ENCODE data around the gene PPP1R12C.

PPP1R12C gene

DNA sequence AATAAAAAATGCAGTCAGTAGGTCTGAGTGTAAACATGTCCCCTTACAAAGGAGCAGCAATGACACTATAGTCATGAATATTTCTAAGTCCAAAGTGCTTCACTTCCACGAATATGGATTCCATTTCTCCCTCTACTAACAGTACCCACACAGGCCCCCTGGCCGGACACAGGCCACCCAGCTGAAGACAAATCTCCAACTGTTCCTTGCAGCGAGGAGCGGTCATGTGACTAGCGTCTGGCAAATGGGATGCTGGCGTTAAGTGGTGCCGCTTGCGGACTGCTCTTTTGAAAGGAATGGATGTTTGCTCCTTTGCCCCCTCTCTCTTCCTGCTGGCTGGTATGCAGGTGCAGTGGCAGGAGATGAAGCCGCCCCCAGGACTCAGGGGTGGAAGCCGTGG lies 16.2 kb downstream of the PPP1R12C start:
- Histone ChIP-seq H3K9me3 (replicated peaks; ENCODE audit: low read length) (peaks cover 5% of the 10 kb centered on the region), H3K4me1 (ENCODE audit: control insufficient read depth, insufficient read depth, low read length) (no peaks in the 10 kb centered on the region), H3K9ac (ENCODE audit: low read depth, low read length) (no peak overlapping the region), H3K4me2 (ENCODE audit: low read length) (no peak overlapping the region), H3K4me3 (ENCODE audit: low read length) (no peak overlapping the region), H3K27me3 (ENCODE audit: control insufficient read depth, insufficient read depth, low read length) (no peaks in the 10 kb centered on the region), H3K36me3 (ENCODE audit: insufficient read depth, low read length) (peaks cover 43% of the 10 kb centered on the region)

DNA sequence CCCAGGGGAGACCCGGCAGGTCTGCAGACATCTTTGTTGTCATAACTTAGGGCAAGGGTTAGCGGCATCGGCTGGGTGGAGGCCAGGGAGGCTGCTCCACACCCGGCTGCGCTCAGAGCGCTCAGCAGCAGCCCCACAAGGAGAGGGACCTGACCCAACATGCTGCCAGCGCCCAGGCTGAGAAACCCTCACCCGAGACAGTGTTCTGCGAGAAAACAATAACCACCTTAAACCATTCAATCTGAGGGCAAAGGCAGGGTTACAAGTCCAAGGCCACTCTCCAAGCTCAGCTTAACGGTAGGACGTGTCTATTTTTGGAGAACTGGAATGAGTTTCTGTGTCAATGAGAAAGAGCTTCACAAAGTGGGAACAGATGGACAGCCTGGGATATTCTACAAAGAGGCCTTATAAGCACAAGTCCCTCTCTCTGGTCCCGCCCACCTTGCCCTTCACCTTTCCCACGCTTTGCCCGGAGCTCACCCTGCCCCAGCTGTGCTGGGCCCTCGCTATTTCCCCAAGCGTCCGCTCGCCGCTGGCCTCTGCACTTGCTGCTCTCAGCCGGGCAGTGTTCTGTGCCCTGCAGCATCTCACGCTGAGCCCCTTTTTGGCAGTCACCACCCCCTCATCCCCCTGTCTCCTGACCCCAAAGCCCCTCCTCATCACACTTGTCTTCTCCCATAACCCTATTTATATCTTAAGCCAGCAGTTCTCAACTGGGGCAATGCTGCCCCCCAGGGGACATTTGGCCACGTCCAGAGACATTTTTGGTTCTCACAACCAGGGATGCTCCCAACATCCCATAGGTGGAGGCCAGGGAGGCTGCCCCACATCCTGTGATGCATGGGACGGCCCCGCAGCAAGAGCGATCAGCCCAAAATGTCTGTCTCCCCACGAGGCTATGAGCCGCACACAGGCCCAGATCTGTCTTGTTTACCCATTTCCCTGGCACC lies 17.6 kb downstream of the PPP1R12C start:
- no peaks in the 10 kb centered on the region for H3K27me3 ChIP-seq (ENCODE audit: control insufficient read depth, insufficient read depth, low read length)
- H3K9ac ChIP-seq (ENCODE audit: low read depth, low read length): no peak overlapping the region
- H3K4me1 ChIP-seq (ENCODE audit: control insufficient read depth, insufficient read depth, low read length): no peaks in the 10 kb centered on the region
- no peak overlapping the region for H3K4me2 ChIP-seq (ENCODE audit: low read length)
- peaks cover 5% of the 10 kb centered on the region for H3K9me3 ChIP-seq (replicated peaks; ENCODE audit: low read length)
- peaks cover 50% of the 10 kb centered on the region for H3K36me3 ChIP-seq (ENCODE audit: insufficient read depth, low read length)
- H3K4me3 ChIP-seq (ENCODE audit: low read length): no peak overlapping the region

DNA sequence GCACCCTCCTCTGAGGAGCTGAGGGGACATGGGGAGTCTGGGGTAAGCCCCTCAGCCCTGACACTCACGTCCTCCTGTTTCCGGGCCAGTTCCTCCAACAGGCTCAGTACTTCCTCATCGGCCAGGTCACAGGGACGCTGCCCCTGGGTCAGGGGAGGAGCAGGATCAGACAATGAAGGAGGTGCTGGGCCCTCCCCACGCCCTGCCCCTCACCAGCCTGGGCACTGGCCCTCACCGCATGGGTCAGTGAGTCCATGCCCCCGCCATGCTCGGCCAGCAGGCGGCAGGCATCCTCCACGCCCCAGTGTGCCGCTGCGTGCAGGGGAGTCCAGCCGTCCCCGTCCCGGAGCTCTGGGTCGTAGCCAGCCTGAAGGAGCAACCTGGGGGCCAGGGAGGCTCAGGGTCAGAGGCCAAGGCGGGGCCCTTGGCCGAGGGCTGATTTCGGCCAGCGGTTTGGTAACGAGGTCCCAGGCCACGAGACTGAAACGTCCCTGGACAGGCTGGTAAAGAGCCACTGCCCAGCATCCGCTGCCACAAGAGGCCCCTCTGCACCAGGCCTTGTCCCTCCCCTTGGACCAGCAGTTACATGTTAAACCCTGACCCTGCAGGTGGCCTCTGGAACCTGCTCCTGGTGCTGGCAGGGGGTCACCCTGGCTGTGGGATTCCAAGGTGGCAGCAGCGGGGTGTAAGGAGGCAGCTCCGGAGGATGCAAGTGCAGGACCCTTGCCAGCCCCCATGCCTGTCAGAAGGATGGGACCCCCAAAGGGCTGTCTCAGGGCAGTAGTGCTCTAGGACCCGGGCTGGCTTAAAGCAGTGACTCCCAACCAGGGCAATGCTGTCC lies 18.5 kb downstream of the PPP1R12C start:
- Histone ChIP-seq H3K27me3 (ENCODE audit: control insufficient read depth, insufficient read depth, low read length) (no peaks in the 10 kb centered on the region), H3K4me3 (ENCODE audit: low read length) (no peak overlapping the region), H3K4me2 (ENCODE audit: low read length) (no peak overlapping the region), H3K4me1 (ENCODE audit: control insufficient read depth, insufficient read depth, low read length) (no peaks in the 10 kb centered on the region), H3K9me3 (replicated peaks; ENCODE audit: low read length) (peaks cover 5% of the 10 kb centered on the region), H3K36me3 (ENCODE audit: insufficient read depth, low read length) (peaks cover 56% of the 10 kb centered on the region), H3K9ac (ENCODE audit: low read depth, low read length) (no peak overlapping the region)

DNA sequence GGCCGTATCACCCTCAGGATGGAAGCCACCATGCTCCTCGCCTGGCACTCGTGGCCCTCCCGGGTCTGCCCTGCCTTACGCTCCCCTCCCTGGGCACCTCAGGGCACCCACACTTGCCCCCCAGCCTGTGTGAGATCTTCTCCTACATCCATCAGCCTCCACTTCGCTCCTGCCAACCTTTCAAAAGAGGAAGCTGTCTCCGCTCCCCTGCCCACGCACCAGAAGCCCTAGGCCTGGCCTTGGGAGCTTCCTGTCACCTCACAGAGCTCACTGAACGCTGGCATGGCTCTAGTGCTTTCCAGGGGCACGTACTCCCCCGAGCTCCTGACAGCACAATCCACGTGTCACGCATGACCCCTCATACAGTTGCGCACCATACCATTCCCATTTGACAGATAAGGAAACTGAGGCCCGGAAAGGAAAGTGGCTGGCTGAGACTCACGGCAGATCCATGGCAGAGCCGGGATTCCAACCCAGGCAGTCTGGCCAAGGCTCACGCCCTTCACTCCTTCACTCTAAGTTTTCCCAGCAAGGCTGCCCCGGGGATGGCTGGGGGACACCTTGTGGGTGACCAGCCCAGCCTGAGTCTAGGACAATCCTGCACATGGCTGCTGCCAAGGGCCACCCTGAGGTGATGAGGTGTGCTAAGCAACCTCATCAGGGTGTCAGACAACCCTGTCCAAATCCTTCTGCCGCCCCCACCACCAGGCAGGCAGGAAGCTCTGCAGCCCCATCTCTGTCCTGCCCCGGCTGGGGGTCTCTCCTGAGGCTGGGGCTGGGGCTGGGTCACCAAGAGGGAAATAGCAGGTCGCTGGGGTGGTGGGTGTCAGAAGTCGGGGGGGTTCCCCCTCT lies 19.3 kb downstream of the PPP1R12C start:
- no peaks in the 10 kb centered on the region for H3K27me3 ChIP-seq (ENCODE audit: control insufficient read depth, insufficient read depth, low read length)
- no peak overlapping the region for H3K4me3 ChIP-seq (ENCODE audit: low read length)
- H3K36me3 ChIP-seq (ENCODE audit: insufficient read depth, low read length): peaks cover 50% of the 10 kb centered on the region
- H3K4me2 ChIP-seq (ENCODE audit: low read length): no peak overlapping the region
- no peaks in the 10 kb centered on the region for H3K4me1 ChIP-seq (ENCODE audit: control insufficient read depth, insufficient read depth, low read length)
- no peaks in the 10 kb centered on the region for H3K9me3 ChIP-seq (replicated peaks; ENCODE audit: low read length)
- H3K9ac ChIP-seq (ENCODE audit: low read depth, low read length): no peak overlapping the region

DNA sequence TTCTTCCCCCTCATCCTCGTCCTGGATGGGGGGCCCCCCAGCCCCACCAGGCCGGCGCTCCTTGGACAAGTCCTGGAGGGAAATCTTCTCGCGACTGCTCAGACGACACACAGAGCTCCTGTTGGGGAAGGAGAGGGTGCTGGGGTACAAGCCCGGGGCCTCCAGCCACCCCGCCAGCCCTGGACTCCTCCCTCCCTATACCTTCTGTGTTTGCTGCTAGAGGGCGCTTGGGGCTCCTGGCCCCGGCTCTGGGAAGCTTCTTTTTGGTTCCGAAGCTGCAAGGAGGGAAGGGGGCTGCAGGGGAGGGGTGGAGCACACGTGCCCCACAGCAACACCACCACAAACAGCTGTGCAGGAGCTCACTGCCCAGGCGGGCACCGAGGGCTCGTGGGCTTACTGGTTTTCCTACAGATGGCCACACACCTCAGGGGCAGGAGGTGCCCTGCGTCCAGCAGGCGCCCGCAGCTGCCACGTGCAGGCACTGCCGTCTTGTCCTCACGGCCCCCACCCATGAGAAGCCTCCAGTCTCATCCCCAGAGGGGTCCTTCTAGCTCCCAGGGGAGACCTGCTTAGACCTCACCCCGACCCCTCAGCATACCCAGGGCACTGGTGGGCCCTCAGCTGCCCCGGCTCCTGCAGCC lies 21.3 kb downstream of the PPP1R12C start:
- H3K27me3 ChIP-seq (ENCODE audit: control insufficient read depth, insufficient read depth, low read length): no peaks in the 10 kb centered on the region
- no peak overlapping the region for H3K4me3 ChIP-seq (ENCODE audit: low read length)
- H3K4me2 ChIP-seq (ENCODE audit: low read length): no peak overlapping the region
- no peaks in the 10 kb centered on the region for H3K9me3 ChIP-seq (replicated peaks; ENCODE audit: low read length)
- H3K36me3 ChIP-seq (ENCODE audit: insufficient read depth, low read length): peaks cover 41% of the 10 kb centered on the region
- no peaks in the 10 kb centered on the region for H3K4me1 ChIP-seq (ENCODE audit: control insufficient read depth, insufficient read depth, low read length)
- no peak overlapping the region for H3K9ac ChIP-seq (ENCODE audit: low read depth, low read length)

DNA sequence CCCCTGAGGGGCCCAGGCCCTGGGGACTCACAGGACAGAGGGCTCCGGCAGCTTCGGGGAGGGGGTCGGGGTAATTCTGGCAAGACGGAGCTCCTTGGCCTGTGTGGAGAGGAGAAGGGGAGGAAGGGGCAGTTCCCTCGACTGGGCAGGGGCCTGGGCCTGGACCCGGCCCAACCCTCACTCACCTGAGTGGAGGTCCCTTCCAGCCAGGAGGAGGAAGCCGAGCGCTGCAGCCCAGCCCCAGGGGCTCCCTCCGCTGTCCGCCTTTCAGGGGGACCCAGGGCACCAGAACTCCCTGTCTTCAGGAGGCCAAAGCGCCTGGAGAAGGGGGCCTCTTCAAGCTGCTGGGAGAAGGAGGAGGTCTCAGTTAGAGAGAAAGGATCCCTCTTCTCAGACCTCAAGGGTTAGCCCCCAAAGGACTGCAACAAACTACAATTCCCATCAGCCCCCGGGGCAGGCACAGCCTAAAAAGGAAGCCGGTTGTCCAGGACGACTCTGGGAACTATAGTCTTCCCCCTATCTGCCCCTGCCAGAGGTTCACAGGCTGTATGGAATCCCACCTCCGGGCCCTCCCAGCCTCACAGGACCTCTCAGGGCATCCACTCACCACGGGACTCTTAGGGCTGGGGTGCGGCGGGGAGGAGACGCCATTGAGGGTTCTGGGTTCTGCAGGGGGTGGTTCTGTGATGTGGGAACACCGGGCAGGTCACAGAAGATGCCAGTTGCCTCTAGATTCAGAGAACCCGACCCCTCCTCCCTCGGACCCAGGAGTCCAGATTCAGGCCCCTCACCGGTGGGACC lies 22.0 kb downstream of the PPP1R12C start:
- Histone ChIP-seq H3K4me3 (ENCODE audit: low read length) (no peak overlapping the region), H3K9ac (ENCODE audit: low read depth, low read length) (no peak overlapping the region), H3K4me1 (ENCODE audit: control insufficient read depth, insufficient read depth, low read length) (no peaks in the 10 kb centered on the region), H3K27me3 (ENCODE audit: control insufficient read depth, insufficient read depth, low read length) (no peaks in the 10 kb centered on the region), H3K4me2 (ENCODE audit: low read length) (no peak overlapping the region), H3K36me3 (ENCODE audit: insufficient read depth, low read length) (peaks cover 44% of the 10 kb centered on the region), H3K9me3 (replicated peaks; ENCODE audit: low read length) (no peaks in the 10 kb centered on the region)

DNA sequence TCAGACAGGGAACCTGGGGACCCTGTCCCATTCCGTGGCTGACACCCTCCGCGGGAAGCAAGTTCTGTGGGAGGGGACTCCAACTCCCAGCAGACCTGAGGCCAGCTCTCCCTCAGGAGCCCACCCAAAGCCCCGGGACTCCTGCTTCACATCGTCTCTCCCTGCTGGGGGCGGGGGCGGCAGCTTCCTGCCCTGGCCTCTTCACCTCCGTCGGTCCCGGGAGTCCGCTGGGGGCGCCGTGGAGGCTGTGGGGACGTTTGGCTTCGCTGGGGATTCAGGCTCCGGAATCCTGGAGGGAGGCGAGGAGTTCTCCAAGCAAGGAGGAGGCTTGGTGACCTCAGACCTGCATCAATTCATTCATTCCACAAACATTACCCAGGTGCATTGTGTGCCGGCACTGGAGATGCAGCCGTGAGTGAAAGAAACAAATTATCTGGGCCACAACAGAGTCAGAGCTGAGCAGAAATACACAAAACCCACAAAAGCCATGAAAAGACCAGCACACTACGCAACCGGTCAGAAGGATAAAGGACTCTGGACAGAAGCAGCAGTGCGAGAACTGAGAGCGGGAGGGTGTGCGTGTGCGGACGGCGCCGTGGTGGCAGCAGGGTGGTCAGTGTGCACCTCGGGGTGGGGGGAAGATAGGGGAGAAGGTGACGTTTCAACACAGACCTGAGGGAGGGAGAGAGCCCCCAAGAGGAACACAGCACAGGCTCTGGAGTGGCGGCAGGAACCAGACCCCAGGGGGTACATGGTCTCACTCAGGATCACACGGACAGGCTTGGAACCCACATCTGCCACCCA lies 22.8 kb downstream of the PPP1R12C start:
- no peak overlapping the region for H3K9ac ChIP-seq (ENCODE audit: low read depth, low read length)
- no peaks in the 10 kb centered on the region for H3K27me3 ChIP-seq (ENCODE audit: control insufficient read depth, insufficient read depth, low read length)
- H3K4me2 ChIP-seq (ENCODE audit: low read length): no peak overlapping the region
- H3K4me3 ChIP-seq (ENCODE audit: low read length): no peak overlapping the region
- H3K9me3 ChIP-seq (replicated peaks; ENCODE audit: low read length): no peaks in the 10 kb centered on the region
- H3K36me3 ChIP-seq (ENCODE audit: insufficient read depth, low read length): peaks cover 42% of the 10 kb centered on the region
- no peaks in the 10 kb centered on the region for H3K4me1 ChIP-seq (ENCODE audit: control insufficient read depth, insufficient read depth, low read length)

DNA sequence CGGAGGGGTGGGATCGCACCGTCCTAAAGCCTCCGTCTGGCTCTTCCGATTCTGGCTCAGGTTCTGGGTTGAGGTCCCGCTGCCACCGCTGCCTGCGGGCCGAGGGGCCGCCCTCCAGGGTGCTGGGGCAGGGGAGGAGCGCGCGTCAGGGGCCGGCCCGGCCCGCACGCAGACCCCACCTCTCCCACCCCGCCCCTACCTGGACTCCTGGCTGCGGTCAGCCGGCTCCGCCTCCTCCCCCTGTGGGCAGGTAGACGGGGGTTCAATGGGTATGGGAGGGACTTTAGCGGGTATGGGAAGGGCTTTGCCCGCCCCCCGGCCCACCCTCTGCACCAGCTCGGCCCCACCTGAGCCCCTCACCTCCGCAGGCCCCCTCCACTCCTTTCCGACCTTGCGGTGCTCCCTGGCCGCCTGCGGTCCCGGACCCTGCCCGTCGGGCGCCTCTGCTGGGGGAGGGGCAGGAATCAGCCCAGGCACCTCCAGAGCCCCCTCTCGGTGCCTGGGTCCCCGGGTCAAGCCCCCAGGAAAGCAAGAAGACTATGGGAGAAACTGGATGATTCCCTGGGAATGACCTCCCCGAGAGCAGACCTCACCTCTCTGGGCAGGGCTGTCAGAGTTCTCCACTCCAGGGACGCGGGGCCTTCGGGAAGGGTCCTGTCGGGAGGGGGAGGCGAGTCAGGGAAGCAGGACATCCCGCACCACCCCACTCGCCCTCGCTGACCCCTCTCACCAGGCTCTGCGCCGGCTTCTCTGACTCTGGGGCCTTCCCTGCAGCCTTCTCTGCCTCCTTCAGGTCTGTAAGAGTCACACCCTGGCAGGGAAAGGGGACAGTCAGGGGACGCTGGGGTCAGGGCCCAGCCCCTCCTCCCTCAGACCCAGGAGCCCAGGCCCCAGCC lies 24.8 kb downstream of the PPP1R12C start:
- H3K4me2 ChIP-seq (ENCODE audit: low read length): no peak overlapping the region
- peaks cover 24% of the 10 kb centered on the region for H3K36me3 ChIP-seq (ENCODE audit: insufficient read depth, low read length)
- no peak overlapping the region for H3K9ac ChIP-seq (ENCODE audit: low read depth, low read length)
- peaks cover 8% of the 10 kb centered on the region for H3K4me1 ChIP-seq (ENCODE audit: control insufficient read depth, insufficient read depth, low read length)
- H3K27me3 ChIP-seq (ENCODE audit: control insufficient read depth, insufficient read depth, low read length): no peaks in the 10 kb centered on the region
- H3K4me3 ChIP-seq (ENCODE audit: low read length): no peak overlapping the region
- no peaks in the 10 kb centered on the region for H3K9me3 ChIP-seq (replicated peaks; ENCODE audit: low read length)

DNA sequence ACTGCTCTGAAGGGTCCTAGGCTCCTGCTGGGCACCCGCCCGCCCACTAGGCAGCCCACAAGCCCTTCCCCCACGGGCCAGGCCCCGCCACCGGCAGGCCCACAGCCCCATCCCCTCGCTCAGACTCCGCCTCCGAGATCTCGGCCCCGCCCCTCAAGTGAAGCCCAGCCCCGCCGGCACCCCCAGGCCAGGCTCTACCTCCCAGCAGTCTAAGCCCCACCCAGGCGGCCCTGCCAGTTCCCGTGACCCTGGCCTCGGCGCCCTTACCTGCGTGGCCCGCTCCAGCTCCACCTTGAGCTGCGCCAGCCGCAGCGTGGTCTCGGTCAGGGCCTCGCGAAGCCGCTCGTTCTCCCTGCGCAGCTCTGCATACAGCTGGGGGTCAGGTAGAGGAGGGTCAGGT lies 25.5 kb downstream of the PPP1R12C start:
- H3K27me3 ChIP-seq (ENCODE audit: control insufficient read depth, insufficient read depth, low read length): no peaks in the 10 kb centered on the region
- H3K9me3 ChIP-seq (replicated peaks; ENCODE audit: low read length): no peaks in the 10 kb centered on the region
- H3K4me2 ChIP-seq (ENCODE audit: low read length): no peak overlapping the region
- H3K4me3 ChIP-seq (ENCODE audit: low read length): no peak overlapping the region
- peaks cover 24% of the 10 kb centered on the region for H3K36me3 ChIP-seq (ENCODE audit: insufficient read depth, low read length)
- peaks cover 14% of the 10 kb centered on the region for H3K4me1 ChIP-seq (ENCODE audit: control insufficient read depth, insufficient read depth, low read length)
- H3K9ac ChIP-seq (ENCODE audit: low read depth, low read length): no peak overlapping the region

Data from skeletal muscle satellite cell (primary cell).